ENCODE measurements around the gene RNASEH2A.
"Not testable (repeated sequence)": the region's sequence is repeated elsewhere in the genome, so short reads cannot be mapped to it uniquely, and the experiment has no call there.

The RNASEH2A gene

DNA sequence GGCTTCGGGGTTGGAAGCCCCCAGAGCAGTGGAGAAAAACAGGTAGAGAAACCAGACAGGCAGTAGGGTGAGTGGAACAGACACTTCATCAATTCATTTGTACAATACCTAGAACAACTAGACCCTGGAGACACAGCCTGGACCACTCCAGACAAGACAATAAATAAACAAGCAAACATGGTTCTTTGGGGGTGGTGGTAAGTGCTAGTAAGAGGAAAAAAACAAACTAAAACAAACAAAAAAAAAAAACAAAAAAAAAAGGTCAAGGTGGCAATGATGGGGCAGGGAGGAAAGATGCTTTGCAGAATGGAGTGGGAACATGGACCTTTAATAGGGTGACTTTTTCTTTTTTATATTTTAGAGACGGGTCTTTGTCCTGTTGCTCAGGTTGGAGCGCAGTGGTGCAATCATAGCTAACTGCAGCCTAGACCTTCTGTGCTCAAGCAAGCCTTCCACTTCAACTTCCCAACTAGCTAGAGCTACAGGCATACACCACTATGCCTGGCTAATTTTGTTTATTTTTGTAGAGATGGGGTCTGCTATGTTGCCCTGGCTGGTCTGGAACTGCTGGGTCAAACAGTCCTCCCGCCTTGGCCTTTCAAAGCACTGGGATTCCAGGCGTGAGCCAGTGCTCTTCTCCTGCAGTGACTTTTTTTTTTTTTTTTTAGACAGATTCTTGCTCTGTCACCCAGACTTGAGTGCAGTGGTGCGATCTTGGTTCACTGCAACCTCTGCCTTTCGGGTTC lies 12.0 kb upstream of the RNASEH2A start:
- no peak for DNase-seq (ENCODE audit: low read depth)

DNA sequence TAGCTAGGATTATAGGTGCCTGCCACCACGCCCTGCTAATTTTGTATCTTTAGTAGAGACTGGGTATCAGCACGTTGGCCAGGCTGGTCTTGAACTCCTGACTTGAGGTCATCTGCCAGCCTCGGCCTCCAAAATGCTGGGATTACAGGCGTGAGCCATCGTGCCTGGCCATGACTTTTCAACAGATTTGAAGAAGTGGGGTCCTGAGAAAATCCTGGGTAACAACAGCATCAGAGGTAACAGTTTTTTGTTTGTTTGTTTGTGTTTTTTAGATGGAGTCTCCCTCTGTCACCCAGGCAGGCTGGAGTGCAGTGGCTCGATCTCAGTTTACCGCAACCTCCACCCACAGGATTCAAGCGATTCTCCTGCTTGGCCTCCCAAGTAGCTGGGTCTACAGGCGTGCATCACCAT lies 11.4 kb upstream of the RNASEH2A start:
- DNase-seq (ENCODE audit: low read depth), result no peak

DNA sequence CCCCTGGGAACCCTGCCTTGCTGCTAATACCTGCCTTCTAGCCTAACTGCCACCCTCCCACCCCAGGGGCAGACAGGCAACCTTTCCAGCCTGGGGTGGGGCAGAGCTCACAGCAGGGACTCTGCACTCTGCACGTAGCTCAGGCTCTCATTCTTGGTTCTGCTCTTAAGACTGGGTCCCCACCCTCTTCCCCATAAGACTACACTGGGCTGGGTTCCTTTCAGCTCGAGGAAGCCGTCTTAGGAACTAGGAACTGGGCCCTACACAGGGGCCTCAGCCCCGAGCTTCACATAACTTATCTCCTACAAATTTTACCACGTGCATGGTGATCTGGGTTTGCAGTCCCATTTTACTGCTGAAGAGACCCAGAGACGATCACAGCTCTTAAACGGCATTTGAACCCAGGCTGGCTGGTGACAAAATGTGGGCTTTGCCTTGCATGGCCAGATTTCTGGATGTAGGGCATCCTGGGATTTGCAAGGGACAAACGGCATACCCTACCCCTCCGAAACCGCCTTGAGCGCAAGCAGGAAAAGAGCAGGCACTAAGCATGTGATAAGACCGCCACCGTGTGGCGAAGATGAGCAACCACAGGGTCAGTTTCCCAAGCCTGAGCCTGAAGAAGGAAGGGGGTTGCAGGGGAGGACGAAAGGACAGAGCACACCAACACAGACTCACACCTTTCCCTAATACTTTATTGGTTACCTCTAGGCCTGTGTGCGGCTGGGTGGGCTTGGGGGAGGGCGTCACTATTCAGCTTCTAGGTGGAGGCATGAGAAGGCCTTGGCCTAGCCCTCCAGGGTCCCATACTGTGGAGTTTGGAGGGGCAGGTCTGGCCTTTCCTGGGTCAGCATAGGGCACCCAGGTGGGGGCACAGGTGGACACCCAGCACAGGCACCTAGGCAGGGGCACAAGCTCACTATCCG lies 10.0 kb upstream of the RNASEH2A start:
- DNase-seq (ENCODE audit: low read depth), result no peak

DNA sequence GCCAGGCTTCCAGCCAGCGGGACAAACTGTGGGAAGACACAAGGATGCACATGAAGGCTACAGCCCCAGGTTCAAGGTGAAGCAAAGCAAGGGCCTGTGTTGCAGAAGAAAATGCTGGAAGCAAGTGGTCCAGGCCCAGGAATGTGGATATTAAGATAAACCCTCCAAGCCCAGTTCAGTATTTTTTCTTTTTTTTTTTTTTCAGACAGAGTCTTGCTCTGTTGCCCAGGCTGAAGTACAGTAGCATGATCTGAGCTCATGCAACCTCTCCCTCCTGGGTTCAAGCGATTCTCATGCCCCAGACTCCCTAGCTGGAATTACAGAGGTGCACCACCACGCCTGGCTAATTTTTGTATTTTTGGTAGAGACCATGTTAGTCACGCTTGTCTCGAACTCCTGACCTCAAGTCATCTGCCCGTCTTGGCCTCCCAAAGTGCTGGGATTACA lies 9.2 kb upstream of the RNASEH2A start:
- no peak for DNase-seq (ENCODE audit: low read depth)

DNA sequence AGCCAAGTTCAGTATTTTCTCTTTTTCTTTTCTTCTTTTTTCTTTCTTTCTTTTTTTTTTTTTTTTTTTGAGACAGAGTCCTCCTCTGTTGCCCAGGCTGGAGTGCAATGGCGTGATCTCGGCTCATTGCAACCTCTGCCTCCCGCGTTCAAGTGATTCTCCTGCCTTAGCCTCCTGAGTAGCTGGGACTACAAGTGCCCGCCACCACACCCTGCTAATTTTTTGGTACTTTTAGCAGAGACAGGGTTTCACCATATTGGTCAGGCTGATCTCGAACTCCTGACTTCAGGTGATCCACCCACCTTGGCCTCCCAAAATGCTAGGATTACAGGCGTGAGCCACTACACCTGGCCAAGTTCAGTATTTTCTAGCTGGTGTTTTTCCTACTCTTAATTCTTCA lies 8.8 kb upstream of the RNASEH2A start:
- not testable (repeated sequence) for DNase-seq (ENCODE audit: low read depth)

DNA sequence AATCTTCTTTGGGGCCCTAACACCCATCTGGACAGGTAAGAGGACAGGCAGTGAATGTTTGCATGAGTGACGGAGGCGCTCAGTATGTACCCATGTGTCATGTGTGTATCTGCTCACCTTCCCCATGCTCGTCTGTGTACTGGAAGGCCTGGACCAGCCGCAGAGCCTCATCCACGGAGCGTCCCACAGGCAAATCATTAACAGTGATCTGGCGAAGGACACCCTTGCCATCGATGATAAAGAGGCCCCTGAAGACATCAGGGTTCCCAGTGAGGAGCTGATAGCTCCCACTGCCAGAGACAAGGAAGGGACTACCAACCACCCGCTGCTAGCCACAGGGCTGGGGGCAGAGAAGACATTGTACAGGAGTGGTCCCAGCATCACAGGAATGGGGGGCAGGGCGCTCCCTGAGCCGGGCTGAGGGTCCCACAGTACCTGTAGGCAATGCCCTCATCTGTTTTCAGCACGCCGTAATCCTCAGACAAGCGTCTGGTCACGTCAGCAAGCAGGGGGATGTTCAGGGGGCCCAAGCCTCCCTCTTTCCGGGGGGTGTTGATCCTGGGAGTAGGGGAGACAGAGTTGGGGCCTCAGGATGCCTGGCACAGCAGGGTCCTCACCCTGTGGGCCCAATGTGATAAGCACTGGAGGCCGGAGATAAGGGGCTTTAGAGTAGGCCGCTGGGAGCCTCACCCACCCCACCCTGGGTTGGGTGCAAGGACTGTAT lies 6.5 kb upstream of the RNASEH2A start:
- DNase-seq (ENCODE audit: low read depth), result no peak

DNA sequence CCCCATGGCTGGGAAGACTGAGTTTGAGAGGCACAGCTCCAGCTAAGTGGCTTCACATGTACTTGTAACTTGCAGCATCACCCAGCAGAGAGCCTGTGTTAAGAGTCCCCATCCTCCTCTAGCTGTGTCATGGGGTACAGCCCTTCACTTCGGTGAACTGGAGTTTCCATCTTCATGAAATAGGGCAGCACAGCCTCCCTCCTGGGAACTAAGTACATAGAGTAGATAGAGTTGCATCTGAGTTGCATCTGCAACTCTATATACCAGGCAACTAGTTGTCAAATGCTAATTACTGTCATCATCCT lies 6.0 kb upstream of the RNASEH2A start:
- DNase-seq (ENCODE audit: low read depth), result no peak

DNA sequence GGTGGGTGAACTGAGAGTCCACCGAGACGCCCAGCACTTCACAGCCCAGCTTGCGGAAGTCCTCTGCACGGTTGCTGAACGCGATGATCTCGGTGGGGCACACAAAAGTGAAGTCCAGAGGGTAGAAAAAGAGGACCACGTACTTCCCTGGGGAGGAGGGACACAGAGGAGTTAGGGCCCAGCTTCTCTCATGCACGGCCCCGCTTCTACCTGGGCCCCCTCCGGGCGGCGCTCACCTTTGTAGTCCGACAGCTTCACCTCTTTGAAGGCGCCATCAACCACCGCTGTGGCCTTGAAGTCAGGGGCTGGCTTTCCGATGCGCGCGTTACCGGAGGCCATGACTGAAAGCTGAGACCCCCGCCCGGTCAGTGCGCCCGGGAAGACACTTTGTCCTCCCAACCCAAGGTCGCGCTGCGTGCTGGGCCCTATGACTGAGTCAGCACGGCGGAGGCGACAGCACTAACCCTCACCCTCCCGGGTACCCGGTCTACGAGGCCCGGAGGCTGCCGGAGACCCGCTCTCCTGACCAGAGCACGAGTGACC lies 5.4 kb upstream of the RNASEH2A start:
- no peak for DNase-seq (ENCODE audit: low read depth)

DNA sequence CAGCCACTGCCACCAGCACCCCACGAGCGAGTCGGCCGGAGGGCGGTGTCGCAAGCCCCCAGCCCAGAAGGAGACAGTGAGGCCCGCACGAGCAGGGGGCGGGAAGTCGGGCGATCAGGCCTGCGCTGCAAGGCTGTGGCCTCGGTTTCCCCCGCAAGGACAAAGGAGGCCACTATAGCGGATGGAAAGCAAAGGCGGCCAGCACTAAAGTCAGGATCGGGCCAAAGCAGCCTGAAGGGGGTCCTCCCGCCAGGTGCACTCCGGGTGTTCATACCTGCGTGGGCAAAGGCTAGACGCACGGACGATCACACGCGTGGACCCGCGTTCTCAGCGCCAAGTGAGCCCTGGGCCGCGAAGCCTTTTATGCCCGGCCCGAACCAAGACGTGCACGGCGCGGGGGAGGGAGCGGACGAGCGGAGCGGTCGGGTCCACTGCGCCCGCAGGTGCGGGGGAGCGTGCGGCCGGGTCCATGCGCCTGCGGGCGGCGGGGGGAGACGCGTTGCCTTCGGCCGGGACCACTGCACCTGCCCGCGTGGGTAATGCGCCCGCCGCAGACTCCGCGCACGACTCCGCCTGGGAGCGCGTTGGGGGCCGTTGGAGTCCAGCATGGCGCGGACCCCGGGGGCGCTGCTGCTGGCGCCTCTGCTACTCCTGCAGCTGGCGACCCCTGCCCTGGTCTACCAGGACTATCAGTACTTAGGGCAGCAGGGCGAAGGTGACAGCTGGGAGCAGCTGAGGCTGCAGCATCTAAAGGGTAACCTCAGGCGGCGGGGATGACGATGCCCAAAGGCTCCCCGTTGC lies 4.7 kb upstream of the RNASEH2A start, which contains the start of the genes PRDX2 and THSD8:
Gene PRDX2, minus strand, starts transcription at position 335 of the 801 bp plus-strand sequence. CDS start 539 bp downstream, outside the sequence.
Gene THSD8, plus strand, starts transcription at position 604 of the 801 bp plus-strand sequence. Its CDS starts 3 bp downstream, at position 607.
- no peak for DNase-seq (ENCODE audit: low read depth)

DNA sequence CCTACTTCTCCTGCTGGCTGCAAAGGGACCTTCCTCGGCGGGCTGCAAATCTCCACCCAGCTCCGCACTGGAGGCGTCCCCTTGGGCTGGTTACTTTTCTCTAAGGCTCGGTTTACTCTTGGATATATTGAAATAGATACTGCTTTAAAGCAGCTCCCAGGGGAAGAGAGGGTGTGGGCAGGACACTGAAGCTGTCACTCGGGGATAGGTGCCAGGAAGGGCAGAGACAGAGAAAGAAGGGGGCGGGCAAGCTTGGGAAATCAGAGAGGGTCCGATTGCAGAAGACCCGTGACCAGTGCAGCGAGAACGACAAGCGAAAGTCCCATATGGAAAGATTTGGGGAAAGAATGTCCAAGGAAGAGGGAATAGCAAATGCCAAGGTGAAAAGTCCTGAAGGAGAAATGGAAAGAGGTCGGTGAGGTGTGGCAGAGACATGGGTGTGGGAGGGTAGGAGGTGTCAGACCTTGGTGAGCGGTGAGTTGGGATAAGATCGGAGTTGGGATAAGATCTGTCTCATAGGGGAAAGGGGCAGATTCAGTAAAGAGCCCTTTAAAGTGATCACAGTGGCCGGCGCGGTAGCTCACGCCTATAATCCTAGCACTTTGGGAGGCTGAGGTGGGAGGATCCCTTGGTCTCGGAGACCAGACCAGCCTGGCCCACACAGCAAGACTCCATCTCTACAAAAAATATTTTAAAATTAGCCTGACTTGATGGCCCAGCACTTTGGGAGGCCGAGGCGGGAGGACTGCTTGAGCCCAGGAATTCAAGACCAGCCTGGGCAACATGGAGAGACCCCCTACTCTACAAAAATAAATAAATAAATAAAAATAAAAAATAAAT lies 3.9 kb upstream of the RNASEH2A start:
- no peak for DNase-seq (ENCODE audit: low read depth)

DNA sequence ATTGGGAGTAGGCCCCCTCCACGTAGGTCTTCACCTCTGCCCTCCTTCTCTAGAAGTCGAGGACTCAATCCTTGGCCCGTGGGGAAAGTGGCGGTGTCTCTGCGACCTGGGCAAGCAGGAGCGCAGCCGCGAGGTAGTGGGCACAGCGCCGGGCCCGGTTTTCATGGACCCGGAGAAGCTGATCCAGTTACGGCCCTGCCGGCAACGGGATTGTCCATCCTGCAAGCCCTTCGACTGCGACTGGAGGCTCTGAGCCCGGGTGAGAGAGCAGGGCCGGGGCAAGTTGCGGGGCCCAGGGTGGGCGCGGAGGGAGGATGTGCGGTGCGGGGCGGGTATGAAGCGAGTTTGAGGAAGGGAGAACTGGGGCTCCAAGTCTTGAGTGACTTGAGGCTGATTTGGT lies 2.3 kb upstream of the RNASEH2A start:
- DNase-seq (ENCODE audit: low read depth), result no peak

DNA sequence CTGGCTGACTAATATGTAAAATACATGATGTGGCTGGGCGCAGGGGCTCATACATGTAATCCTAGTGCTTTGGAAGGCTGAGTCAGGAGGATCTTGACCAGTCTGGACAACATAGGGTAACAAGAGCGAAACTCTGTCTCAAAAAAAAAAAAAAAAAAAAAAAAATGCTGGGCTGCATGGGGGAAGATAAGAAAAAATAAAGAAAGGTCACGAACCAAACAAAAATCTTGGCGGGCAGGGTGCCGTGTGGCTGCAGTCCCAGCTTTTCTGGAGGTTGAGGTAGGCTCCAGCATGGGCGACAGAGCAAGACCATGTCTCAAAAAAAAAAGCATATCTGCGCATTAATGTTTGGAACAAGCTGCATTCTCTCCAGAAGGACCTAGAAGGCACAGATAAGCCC lies 8.7 kb downstream of the RNASEH2A start:
- DNase-seq (ENCODE audit: low read depth), result no peak

DNA sequence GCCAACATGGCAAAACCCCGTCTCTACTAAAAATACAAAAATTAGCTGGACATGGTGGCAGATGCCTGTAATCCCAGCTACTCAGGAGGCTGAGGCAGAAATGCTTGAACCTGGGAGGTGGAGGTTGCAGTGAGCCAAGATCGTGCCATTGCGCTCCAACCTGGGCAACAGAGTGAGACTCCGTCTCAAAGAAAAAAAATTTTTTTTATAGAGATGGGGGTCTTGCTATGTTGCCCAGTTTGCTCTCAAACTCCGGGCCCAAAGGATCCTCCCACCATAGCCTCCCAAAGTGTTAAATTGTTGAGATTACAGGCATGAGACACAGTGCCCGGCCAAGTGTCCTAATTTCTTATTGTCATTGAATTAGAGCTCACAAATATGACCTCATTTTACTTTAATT lies 10.8 kb downstream of the RNASEH2A start:
- DNase-seq (ENCODE audit: low read depth), result not testable (repeated sequence)

DNA sequence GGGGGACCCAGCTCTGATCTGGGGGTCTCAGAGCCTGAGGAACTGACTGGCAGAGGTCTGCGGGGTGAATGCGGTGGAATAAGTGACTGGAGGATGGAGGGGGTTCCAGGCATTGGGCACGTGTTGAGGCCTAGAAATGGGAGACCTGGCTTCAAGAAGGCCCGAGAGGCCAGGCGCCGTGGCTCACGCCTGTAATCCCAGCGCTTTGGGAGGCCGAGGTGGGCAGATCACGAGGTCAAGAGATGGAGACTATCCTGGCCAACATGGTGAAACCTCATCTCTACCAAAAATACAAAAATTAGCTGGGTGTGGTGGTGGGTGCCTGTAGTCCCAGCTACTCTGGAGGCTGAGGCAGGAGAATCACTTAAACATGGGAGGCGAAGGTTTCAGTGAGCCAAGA lies 11.4 kb downstream of the RNASEH2A start:
- not testable (repeated sequence) for DNase-seq (ENCODE audit: low read depth)

DNA sequence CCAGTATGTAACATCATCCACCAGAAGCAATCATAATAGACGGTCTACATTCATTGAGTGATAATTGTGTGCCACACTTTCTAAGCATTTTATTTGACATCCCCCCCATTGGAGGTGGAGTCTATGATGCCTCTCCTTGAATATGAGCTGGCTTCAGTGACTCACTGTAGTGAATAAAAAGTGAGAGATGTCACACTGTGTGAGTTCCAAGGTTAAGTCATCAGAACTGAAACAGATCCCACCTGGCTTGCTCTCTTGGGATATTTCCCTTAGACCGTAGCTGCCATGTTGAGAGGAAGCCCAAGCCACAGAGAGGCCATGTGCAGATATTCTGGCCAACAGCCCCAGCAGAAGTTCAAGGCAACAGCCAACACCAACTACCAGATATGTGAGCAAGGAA lies 15.4 kb downstream of the RNASEH2A start:
- no peak for DNase-seq (ENCODE audit: low read depth)

DNA sequence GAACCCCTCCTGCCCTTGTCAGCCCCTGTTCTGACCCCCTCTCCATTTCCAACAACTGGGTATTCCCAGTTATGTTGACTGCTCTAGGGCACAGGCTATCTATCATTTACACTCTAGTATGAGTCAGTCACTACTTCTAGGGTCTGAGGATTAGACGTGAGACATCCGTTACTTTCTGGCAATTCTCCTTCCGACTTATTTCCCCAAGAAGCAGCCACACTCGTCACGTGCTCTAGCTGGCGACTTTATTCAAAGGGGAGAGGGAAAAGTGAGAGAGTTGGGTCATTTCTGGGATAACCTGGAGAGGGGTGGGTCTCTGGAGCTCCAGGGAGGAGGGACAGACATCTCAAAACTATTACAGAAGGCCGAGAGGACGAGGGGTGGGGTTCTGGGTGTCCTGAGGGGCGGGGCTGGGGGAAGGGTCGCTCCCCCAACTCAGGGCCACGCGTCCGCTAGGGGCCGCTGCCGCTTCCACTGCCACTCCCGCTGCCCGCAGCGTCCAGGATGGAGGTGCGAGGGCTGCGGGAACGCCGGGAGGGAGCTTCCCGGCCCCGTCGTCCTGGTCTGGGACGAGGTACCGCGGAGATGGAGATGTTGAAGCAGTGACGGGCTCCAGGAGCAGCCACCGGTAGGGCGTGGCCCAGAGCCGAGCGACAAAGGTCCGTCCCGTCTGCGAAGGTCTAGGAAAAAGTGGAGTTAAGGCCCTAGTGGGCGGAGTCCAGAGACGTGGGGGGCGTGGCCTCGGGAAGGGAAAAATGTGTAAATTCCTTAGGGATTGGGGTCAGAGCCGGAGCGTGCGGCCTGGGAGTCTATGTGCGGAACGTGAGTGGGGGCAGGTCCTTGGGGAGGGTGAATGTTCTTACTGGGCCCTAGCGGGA lies 19.1 kb downstream of the RNASEH2A start:
- no peak for DNase-seq (ENCODE audit: low read depth)

DNA sequence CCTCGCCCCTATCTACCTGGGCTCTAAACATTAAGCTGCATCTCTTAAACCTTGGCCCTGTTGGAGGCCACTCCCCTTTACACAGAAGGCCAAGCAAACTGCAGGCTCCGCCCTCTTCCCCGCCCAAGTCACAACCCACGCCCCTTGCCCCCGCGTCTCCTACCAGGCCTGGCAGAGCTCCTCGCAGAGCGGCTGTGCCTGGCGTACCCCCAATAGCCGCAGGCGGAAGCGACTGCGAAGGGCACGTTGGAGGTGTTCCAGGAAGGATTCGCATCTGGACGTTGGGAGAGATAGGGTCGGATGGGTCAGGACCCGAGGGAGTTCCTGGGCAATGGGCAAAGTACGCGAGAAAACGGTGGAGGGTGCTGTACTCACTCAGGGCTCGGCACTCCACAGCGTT lies 22.1 kb downstream of the RNASEH2A start:
- DNase-seq (ENCODE audit: low read depth), result no peak

DNA sequence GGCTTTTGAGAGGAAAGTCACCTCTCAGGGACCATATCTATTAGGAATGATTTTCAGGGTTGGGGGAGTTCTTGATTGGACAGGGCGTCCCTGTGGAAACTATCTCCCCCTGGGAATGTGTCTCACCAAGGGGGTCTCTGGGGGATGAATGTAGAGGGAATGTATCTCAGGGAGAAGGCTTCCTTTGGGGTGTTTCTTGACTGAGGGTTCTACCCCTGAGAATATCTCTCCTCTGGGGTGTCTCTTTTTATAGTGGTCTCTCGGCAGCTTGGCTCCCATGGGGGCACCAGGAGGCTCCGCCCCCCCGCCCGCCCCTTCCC lies 27.0 kb downstream of the RNASEH2A start:
- no peak for DNase-seq (ENCODE audit: low read depth)

DNA sequence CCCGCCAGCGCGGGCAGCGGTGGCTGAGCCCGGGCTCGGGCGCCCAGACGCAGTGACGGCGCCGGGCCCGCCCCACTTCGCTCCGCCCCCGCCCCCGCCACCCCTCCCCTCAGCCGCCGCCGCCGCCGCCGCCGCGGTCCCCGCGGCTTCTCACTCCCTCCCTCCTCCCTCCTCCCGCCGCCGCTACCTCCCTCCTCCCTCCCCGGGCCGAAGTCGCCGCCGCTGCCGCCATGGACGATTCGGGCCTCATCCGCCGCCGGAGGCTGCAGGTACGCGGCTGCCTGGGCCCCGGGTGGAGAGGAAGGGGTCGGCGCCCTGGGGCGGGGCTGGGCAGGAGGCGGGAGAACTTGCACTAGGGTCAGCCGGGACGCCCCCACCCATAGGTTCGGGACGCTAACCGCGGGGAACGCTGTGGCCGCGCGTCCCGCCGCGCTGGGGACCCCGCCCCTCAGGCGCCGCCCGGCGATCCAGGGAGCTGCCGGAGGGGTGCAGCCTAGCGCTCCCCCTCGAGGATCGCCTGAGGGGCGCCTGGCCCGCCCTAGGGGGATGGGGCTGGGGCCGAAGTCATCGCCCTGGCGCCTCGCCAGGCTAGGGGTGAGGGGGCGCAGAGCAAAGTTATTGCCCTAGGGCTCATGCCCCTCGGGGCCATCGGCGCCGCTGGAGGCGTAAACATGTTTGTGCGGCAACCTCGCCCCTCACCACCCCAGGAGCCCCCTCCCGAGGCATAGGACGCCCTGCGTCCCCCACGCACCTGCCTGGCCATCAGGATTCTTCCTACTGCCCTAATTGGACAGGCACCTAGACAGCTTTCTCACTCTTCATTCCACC lies 27.6 kb downstream of the RNASEH2A start:
- DNase-seq (ENCODE audit: low read depth), result no peak

All from stimulated activated CD4-positive, alpha-beta T cell treated with anti-CD3 and anti-CD28 coated beads, Interleukin-2, amount 100 ng/mL, for 4 hours (primary cell).